ENCODE results near the gene STARD5.

DNA sequence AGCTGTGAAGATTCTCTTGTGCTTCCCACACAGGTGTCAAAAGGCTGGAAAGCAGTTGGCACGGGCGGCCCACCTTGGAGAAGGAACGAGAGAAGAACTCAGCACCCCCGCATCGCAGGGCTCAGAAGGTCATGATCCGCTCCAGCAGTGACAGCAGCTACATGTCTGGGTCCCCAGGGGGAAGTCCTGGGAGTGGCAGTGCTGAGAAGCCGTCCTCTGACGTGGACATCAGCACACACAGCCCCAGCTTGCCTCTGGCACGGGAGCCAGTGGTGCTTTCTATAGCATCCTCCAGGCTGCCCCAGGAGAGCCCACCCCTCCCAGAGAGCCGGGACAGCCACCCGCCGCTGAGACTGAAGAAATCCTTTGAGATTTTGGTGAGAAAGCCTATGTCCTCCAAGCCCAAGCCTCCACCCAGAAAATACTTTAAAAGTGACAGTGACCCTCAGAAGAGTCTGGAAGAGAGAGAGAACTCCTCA is 31.4 kb downstream of the STARD5 start:
- TF ChIP-seq, protein P1, sequence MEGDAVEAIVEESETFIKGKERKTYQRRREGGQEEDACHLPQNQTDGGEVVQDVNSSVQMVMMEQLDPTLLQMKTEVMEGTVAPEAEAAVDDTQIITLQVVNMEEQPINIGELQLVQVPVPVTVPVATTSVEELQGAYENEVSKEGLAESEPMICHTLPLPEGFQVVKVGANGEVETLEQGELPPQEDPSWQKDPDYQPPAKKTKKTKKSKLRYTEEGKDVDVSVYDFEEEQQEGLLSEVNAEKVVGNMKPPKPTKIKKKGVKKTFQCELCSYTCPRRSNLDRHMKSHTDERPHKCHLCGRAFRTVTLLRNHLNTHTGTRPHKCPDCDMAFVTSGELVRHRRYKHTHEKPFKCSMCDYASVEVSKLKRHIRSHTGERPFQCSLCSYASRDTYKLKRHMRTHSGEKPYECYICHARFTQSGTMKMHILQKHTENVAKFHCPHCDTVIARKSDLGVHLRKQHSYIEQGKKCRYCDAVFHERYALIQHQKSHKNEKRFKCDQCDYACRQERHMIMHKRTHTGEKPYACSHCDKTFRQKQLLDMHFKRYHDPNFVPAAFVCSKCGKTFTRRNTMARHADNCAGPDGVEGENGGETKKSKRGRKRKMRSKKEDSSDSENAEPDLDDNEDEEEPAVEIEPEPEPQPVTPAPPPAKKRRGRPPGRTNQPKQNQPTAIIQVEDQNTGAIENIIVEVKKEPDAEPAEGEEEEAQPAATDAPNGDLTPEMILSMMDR (IDR thresholded peaks at IDR 0.05): no peak
- TF ChIP-seq POLR2AphosphoS5 (IDR thresholded peaks at IDR 0.05): no peak
